Measurements from ENCODE around the gene RPS6KB2.

DNA sequence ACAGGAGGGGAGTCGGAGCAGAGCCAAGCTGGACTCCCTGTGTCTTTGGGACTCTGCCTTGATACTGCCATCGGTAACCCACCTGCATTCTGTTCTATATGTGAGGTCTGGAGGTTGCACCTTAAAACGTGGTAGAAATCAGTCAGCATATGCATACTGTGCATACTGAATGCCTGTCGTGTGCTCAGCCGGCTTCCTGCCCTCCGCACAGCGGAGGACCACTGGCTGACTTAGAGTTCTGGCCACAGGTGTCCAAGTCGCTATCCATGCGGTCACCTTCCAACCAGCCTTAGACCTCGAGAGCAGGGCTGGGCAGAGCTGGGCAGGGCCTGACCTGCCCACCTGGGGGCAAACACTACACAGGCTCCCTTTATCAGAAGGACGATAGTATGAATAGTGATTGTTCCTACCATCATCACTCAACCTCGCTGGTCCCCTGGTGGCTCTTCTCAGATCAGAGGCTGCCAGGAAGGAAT is 20.6 kb upstream of the RPS6KB2 start:
- TF ChIP-seq, protein P1, sequence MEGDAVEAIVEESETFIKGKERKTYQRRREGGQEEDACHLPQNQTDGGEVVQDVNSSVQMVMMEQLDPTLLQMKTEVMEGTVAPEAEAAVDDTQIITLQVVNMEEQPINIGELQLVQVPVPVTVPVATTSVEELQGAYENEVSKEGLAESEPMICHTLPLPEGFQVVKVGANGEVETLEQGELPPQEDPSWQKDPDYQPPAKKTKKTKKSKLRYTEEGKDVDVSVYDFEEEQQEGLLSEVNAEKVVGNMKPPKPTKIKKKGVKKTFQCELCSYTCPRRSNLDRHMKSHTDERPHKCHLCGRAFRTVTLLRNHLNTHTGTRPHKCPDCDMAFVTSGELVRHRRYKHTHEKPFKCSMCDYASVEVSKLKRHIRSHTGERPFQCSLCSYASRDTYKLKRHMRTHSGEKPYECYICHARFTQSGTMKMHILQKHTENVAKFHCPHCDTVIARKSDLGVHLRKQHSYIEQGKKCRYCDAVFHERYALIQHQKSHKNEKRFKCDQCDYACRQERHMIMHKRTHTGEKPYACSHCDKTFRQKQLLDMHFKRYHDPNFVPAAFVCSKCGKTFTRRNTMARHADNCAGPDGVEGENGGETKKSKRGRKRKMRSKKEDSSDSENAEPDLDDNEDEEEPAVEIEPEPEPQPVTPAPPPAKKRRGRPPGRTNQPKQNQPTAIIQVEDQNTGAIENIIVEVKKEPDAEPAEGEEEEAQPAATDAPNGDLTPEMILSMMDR (conservative IDR thresholded peaks at IDR 0.05 in 1 of 2, IDR thresholded peaks at IDR 0.05 in 1 of 2; ENCODE audit: extremely low read depth in 1 of 2, insufficient read depth in 1 of 2, low read depth in 1 of 2, low read length in 2 of 2), result no peak
- TF ChIP-seq EZH2 (IDR thresholded peaks at IDR 0.05; ENCODE audit: borderline replicate concordance, low read length), result no peak

Data from mammary epithelial cell (primary cell).